Measurements from ENCODE around the gene DR1.

Gene DR1

GRCh38 chr1:93345633-93346420 lies at the start of gene DR1:
Gene DR1 (plus strand): TSS chr1:93345907. CDS start chr1:93346646, 739 bp downstream.
- peak; percentile 60 to 96 (median 90) for DNase-seq

GRCh38 chr1:93296555-93297154 lies 49.1 kb upstream of the DR1 start:
- DNase-seq = no peak

GRCh38 chr1:93301131-93301530 lies 44.6 kb upstream of the DR1 start:
- DNase-seq = no peak

- DNase-seq = no peak
These were observed 43.6 kb upstream of the DR1 start for GRCh38 chr1:93302078-93302477.

GRCh38 chr1:93304716-93305138 lies 41.0 kb upstream of the DR1 start:
- peak in 5 of 14 donors; percentile 0 to 12 (median 4) for DNase-seq

GRCh38 chr1:93306920-93307319 lies 38.8 kb upstream of the DR1 start:
- DNase-seq = no peak

GRCh38 chr1:93313026-93313425 lies 32.7 kb upstream of the DR1 start:
- DNase-seq = no peak

- DNase-seq = peak in 7 of 14 donors; percentile 7 to 33 (median 15)
These were observed 28.5 kb upstream of the DR1 start for GRCh38 chr1:93317207-93317606.

- DNase-seq = no peak
These were observed 27.8 kb upstream of the DR1 start for GRCh38 chr1:93317943-93318342.

GRCh38 chr1:93321720-93322119 lies 24.0 kb upstream of the DR1 start:
- no peak for DNase-seq

GRCh38 chr1:93322349-93322748 lies 23.4 kb upstream of the DR1 start:
- no peak for DNase-seq

GRCh38 chr1:93323185-93323820 lies 22.4 kb upstream of the DR1 start:
- no peak for DNase-seq

- DNase-seq = no peak
These were observed 20.9 kb upstream of the DR1 start for GRCh38 chr1:93324486-93325464.

- no peak for DNase-seq
These were observed 16.6 kb upstream of the DR1 start for GRCh38 chr1:93328809-93329760.

- no peak for DNase-seq
These were observed 15.5 kb upstream of the DR1 start for GRCh38 chr1:93330196-93330595.

GRCh38 chr1:93330617-93331016 lies 15.1 kb upstream of the DR1 start:
- DNase-seq = no peak

- DNase-seq = no peak
These were observed 14.3 kb upstream of the DR1 start for GRCh38 chr1:93331412-93331811.

GRCh38 chr1:93332368-93332767 lies 13.3 kb upstream of the DR1 start:
- no peak for DNase-seq

GRCh38 chr1:93338387-93339146 lies 7.1 kb upstream of the DR1 start:
- DNase-seq = no peak

GRCh38 chr1:93339171-93339697 lies 6.5 kb upstream of the DR1 start:
- no peak for DNase-seq

Data from C1 segment of cervical spinal cord (tissue), 14 donors.